DND-41 (cell line): Measurements from ENCODE around the gene FOXO3.

Experiments used
- EZH2 ChIP-seq: IDR thresholded peaks from 3 replicates; pipeline ENCODE4 v1.6.1; 2012; ENCODE audit warnings: borderline replicate concordance, low read depth, mild to moderate bottlenecking, moderate library complexity, low read length, inconsistent platforms; ENCODE audit not compliant: severe bottlenecking
- TF ChIP-seq, protein P1 (sequence below): IDR thresholded peaks from 2 replicates; pipeline ENCODE4 v1.5.1; 2012; ENCODE audit warnings: borderline replicate concordance, low read length, moderate library complexity, mild to moderate bottlenecking; ENCODE audit not compliant: poor library complexity, severe bottlenecking; ENCODE audit errors: extremely low read depth

DNA sequence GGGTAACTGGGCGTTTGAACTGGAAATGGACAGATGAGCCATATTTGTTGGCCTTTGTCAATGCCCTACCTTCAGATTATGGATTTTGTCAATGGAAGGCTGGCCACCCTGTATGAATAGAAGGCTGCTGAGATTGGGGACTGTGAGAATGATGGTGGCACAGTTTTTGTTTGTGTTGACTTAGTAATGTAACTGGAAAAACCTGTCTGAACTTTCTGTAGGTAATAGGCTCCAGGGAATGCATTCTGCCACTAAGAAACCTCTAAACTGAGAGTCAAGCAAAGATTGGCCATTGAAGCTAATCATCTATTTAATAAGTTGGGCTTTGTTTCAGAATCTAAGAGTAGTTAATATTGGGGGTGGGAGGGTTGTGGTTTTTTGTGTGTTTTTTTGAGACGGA is 97.5 kb downstream of the FOXO3 start:
- TF ChIP-seq, protein P1, sequence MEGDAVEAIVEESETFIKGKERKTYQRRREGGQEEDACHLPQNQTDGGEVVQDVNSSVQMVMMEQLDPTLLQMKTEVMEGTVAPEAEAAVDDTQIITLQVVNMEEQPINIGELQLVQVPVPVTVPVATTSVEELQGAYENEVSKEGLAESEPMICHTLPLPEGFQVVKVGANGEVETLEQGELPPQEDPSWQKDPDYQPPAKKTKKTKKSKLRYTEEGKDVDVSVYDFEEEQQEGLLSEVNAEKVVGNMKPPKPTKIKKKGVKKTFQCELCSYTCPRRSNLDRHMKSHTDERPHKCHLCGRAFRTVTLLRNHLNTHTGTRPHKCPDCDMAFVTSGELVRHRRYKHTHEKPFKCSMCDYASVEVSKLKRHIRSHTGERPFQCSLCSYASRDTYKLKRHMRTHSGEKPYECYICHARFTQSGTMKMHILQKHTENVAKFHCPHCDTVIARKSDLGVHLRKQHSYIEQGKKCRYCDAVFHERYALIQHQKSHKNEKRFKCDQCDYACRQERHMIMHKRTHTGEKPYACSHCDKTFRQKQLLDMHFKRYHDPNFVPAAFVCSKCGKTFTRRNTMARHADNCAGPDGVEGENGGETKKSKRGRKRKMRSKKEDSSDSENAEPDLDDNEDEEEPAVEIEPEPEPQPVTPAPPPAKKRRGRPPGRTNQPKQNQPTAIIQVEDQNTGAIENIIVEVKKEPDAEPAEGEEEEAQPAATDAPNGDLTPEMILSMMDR = no peak
- no peak for TF ChIP-seq EZH2
